Muscle of leg (tissue), 11 donors: Measurements from ENCODE around the gene SPIRE1. TPM values are rescaled to one million over a fixed set of nuclear protein-coding genes. Genes with fewer than 3 reads are reported as not detected.

ENCODE experiments used
- DNase-seq: peaks from one replicate; pipeline ENCODE4 v3.0.0; 2013
- H3K27ac ChIP-seq: one replicate; pipeline ENCODE4 v1.5.1; 2013; ENCODE audit warnings: mild to moderate bottlenecking, low read length, control low read depth
- H3K27me3 ChIP-seq: one replicate; pipeline ENCODE4 v1.6.1; 2013; ENCODE audit warnings: low read length; ENCODE audit not compliant: control insufficient read depth, insufficient read depth
- H3K36me3 ChIP-seq: one replicate; pipeline ENCODE4 v1.6.1; 2013; ENCODE audit warnings: low read length; ENCODE audit not compliant: control insufficient read depth, insufficient read depth
- H3K4me1 ChIP-seq: one replicate; pipeline ENCODE4 v1.6.1; 2013; ENCODE audit warnings: low read length; ENCODE audit not compliant: control insufficient read depth, insufficient read depth
- H3K4me3 ChIP-seq: one replicate; pipeline ENCODE4 v1.5.1; 2013; ENCODE audit warnings: low read length, control low read depth
- H3K9me3 ChIP-seq: replicated peaks from 2 replicates; pipeline ENCODE4 v1.6.1; 2013; ENCODE audit warnings: low read depth, low read length; ENCODE audit not compliant: control insufficient read depth
- WGBS: methylation state at CpG from one replicate; pipeline ENCODE4 v1.1.5; 2013; ENCODE audit warnings: missing lambda C conversion rate; ENCODE audit not compliant: insufficient coverage; 5-methylcytosine and 5-hydroxymethylcytosine counted together
- polyA plus RNA-seq, 8 donors: library from polyadenylated mRNA; unstranded; fragments of 120-200 nt; gene quantifications; one replicate each; pipeline versions ENCODE4 v1.2.1 to v1.2.3, GENCODE V29; 2013; ENCODE audit warnings: inconsistent platforms in 1 of 8, low replicate concordance in 1 of 8; ENCODE audit not compliant: insufficient read length in 8 of 8, insufficient read depth in 1 of 8
- total RNA-seq: library from RNA; stranded (reverse); fragments of 120-200 nt; gene quantifications from one replicate; pipeline ENCODE4 v1.2.4, GENCODE V29; 2013

SPIRE1 gene
- total and polyA plus RNA-seq, 9 donors = 10.3 to 13.9 (median 12.0) TPM

DNA sequence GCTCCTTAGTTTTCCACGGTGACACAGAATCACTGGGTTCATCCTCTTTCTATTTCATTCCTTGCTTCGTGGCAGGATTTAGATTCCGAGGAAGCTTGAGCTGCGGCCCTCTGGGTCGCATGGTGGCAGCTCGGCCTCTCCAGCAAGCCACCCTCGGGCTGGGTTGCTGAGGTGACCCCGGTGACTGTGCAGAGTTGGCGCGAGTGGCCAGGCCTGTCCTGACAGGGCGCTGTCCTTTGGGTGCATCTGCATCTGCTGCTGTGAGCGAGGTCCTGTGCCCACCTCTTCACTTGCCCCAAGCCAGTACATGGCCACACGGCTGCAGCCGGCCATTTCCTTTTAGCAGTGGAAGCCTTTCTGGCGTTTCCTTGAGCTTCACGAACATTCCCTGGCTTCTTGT is 228.4 kb downstream of the SPIRE1 start:
- Histone ChIP-seq H3K27me3 (no peaks in the 10 kb centered on the region), H3K4me3 (no peak overlapping the region), H3K27ac (no peak overlapping the region), H3K36me3 (peaks cover 57% of the 10 kb centered on the region), H3K4me1 (no peaks in the 10 kb centered on the region), H3K9me3 (peaks cover 11% of the 10 kb centered on the region)
- WGBS = 85% methylated on average over 16 of the region's 16 CpGs
- DNase-seq = no peak

DNA sequence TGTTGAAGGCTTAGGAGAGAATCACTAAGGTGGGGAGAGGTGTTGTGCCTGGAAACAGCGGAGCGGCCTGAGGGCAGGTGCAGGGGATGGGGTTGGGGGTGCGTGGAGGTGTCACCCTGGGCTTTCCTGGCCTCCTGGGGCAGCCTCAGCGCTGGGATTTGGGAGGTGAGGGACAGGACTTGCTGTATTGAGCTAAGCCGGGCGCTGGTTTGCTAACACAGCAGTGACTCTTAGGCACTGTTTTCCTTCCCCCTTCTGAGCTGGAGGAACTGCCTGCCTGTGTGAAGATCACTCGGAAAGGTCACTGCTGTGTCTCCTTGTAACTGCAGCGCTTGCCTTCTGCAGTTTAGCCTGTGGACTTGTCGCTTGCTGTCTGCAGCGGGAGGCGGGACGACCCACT is 229.0 kb downstream of the SPIRE1 start:
- 80% methylated on average over 11 of the region's 12 CpGs for WGBS
- no peaks in the 10 kb centered on the region for H3K4me1 ChIP-seq
- no peak overlapping the region for H3K27ac ChIP-seq
- peaks cover 11% of the 10 kb centered on the region for H3K9me3 ChIP-seq
- H3K36me3 ChIP-seq = peaks cover 52% of the 10 kb centered on the region
- no peak overlapping the region for H3K4me3 ChIP-seq
- peak; percentile 25 for DNase-seq
- H3K27me3 ChIP-seq = no peaks in the 10 kb centered on the region

DNA sequence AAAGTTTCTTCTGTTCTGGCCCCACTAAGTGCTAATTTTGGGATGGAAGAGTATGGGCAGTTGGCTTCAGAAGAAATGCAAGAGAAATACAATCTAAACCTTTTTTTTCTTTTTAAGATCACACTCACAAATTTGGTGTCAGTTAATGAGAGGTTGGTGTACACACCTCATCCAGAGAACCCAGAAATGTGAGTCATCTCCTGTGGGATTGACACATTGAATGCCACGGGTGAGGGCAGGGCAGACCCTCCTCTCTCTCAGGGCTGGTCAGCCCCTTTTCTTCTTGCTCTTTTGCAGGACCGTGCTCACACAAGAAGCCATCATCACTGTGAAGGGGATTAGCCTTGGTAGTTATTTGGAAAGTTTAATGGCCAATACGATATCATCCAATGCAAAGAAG is 231.0 kb downstream of the SPIRE1 start:
- Histone ChIP-seq H3K36me3 (peaks cover 44% of the 10 kb centered on the region), H3K4me1 (no peaks in the 10 kb centered on the region), H3K27me3 (no peaks in the 10 kb centered on the region), H3K27ac (no peak overlapping the region), H3K9me3 (peaks cover 11% of the 10 kb centered on the region), H3K4me3 (no peak overlapping the region)
- DNase-seq = no peak
- no CpG with 5 or more reads among the region's 3 CpGs for WGBS

DNA sequence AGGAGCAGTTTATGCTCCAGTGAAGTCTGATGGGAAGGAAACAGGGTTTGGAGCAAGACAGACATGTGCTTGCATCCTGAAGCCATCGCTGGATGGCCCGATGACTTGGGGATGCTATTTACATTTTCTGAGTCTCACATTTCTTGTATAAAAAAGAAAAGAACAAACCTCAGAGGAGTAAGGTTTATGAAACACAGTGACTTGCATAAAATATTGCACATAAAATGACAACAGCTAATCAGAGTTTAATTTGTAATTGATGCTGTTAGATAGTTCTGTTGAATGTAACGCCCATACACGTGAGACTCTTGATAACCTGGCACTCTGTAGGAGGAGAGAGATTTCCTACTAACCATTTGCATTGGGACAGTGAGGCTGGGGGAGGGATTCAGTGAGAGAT is 233.7 kb downstream of the SPIRE1 start:
- DNase-seq = no peak
- no CpG with 5 or more reads among the region's 4 CpGs for WGBS

DNA sequence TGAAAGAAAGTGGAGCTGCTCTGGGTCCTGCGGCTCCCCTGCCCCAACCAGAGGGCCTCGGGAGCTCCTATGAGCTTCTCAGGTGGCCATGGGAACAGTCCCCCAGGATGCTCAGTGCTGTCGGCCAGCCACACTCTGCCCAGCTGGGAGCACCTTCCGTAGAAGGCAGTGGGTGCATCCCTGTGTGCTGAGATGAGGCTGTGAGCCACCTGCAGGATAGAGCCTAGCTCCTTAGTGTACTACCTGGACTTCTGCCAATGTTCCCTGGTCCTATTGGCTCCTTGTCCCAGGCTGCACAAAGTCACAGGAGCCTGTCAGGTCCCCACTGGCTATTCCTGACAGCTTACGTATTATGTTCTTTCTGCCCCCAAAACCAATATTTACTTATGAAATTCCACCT is 234.1 kb downstream of the SPIRE1 start:
- Histone ChIP-seq H3K9me3 (peaks cover 11% of the 10 kb centered on the region), H3K36me3 (peaks cover 27% of the 10 kb centered on the region), H3K4me1 (peaks cover 6% of the 10 kb centered on the region), H3K4me3 (no peak overlapping the region), H3K27me3 (no peaks in the 10 kb centered on the region), H3K27ac (no peak overlapping the region)
- WGBS = 56% methylated on average over 4 of the region's 5 CpGs
- no peak for DNase-seq

More for the DNA sequence above, 233.7 kb downstream of the SPIRE1 start:
- Histone ChIP-seq H3K27me3 (no peaks in the 10 kb centered on the region), H3K4me1 (peaks cover 6% of the 10 kb centered on the region), H3K27ac (no peak overlapping the region), H3K36me3 (peaks cover 31% of the 10 kb centered on the region), H3K9me3 (peaks cover 11% of the 10 kb centered on the region), H3K4me3 (no peak overlapping the region)

DNA sequence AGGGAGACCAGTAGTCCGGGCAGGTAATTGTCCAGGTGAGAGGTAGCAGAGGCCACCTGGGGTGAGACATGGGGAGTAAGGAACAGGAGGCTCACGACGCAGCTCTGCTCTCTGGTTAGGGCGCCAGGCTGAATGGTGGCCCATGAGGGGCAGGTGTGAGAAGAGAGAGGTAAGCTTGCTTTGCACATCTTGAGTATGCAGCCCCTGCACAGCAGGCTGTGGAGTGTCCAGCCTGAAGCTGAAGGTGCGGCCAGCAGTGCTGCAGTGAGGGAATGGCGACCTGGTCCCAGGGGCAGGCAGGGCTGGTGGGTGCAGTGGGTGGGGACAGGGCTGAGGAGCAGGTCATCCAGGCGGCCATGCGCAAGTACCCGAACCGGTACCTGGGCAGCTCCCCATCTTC is 234.5 kb downstream of the SPIRE1 start:
- no peak overlapping the region for H3K4me3 ChIP-seq
- WGBS = 91% methylated on average over 8 of the region's 10 CpGs
- no peak for DNase-seq

DNA sequence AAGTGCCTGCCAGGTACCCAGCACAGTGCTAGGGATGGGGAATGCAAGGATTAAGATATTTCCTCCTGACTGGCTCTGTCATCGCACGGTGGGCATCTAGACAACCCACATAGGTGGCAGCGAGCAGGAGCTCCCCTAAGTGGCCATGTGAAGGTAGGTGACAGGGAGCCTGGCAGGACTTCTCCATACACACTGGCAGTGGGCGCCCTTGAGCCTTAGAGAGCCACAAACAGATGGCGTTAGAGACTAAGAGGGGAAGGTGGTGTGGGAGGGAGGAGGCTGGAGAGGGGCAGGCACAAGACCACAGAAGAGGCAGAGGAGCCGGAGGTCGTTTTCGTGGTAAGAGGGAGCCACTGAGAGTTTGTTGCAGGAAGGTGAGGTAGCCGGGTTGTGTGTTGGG is 235.0 kb downstream of the SPIRE1 start:
- no peak for DNase-seq
- peaks cover 9% of the 10 kb centered on the region for H3K9me3 ChIP-seq
- 78% methylated on average over 6 of the region's 9 CpGs for WGBS
- H3K4me3 ChIP-seq = no peak overlapping the region
- peaks cover 23% of the 10 kb centered on the region for H3K36me3 ChIP-seq
- no peaks in the 10 kb centered on the region for H3K27me3 ChIP-seq
- peaks cover 6% of the 10 kb centered on the region for H3K4me1 ChIP-seq
- no peak overlapping the region for H3K27ac ChIP-seq

More for the DNA sequence above, 234.5 kb downstream of the SPIRE1 start:
- no peak overlapping the region for H3K27ac ChIP-seq
- H3K27me3 ChIP-seq = no peaks in the 10 kb centered on the region
- H3K9me3 ChIP-seq = peaks cover 11% of the 10 kb centered on the region
- peaks cover 6% of the 10 kb centered on the region for H3K4me1 ChIP-seq
- peaks cover 27% of the 10 kb centered on the region for H3K36me3 ChIP-seq

DNA sequence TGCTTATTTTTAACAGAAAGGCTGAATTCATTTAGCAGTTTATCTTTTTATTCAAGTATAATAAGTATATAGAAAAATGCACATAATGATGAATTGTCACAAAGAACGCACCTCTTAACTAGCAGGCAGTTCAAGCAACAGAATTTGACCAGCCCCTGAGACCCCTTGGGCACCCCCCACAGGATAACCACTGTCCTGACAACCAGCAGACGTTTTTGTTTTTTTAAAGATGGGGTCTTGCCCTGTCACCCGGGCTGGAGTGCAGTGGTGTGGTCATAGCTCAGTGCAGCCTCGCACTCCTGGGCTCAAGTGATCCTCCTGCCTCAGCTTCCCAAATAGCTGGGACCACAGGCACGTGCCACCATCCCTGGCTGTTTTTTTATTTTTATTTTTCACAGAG is 236.2 kb downstream of the SPIRE1 start:
- no peak for DNase-seq
- peaks cover 12% of the 10 kb centered on the region for H3K36me3 ChIP-seq
- H3K4me1 ChIP-seq = peaks cover 6% of the 10 kb centered on the region
- peaks cover 2% of the 10 kb centered on the region for H3K9me3 ChIP-seq
- WGBS = 60% methylated on average over 4 of the region's 5 CpGs
- H3K27ac ChIP-seq = no peak overlapping the region
- no peaks in the 10 kb centered on the region for H3K27me3 ChIP-seq
- no peak overlapping the region for H3K4me3 ChIP-seq

DNA sequence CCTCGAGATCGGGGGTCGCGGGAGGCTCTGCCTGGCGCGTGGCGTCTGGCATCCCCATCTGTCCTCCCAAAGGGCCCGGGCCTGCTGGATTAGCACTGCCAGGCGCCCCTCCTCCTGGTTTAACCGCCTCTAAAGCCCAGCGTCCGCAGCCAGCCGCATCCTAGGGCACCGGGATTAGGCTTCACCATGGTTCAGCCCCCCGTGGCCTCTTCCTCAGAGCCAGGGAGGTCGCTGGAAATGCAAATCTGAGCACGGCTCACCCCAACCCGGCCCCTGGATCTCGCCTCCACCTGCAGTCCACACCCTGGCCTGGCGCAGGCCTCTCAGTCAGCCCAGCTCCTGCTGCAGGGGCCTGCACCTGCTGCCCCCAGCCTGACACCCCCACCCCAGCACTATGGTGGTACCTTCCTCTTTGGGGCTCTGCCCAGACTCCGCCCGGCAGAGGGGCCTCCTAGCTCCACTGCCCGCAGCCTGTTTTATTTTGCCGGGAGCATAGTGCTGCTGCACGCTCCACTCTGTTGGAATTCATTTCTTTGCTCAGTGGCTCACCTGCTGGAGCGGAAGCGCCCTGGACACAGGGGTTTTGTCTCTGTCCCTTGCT is 237.0 kb downstream of the SPIRE1 start:
- peaks cover 11% of the 10 kb centered on the region for H3K4me1 ChIP-seq
- H3K27ac ChIP-seq = peak overlapping the region; percentile 59
- DNase-seq = peak; percentile 60
- H3K9me3 ChIP-seq = no peaks in the 10 kb centered on the region
- H3K36me3 ChIP-seq = peaks cover 8% of the 10 kb centered on the region
- 4% methylated on average over 20 of the region's 27 CpGs for WGBS
- no peaks in the 10 kb centered on the region for H3K27me3 ChIP-seq
- peak overlapping the region; percentile 33 for H3K4me3 ChIP-seq

DNA sequence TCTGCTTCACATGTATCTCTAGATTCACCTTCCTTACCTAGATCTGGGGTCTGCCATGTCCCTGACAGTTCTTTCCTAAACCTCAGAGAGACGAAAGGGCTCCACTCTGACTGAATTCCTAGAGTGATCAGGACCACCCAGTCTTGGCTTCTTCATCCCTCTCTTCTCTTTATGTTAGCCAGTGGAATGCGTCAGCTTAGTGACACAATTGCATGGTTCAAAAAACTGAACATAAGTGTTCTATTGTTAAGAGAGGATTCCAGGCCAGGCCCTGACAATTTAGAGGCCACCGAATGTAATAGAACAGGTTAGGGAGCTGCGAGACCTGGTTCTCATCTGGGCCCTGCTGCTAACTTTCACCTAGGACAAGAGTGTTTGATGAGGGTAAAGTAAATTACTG is 240.2 kb downstream of the SPIRE1 start:
- no peak overlapping the region for H3K27ac ChIP-seq
- no peak overlapping the region for H3K4me3 ChIP-seq
- H3K9me3 ChIP-seq = no peaks in the 10 kb centered on the region
- H3K4me1 ChIP-seq = peaks cover 18% of the 10 kb centered on the region
- peaks cover 4% of the 10 kb centered on the region for H3K36me3 ChIP-seq
- H3K27me3 ChIP-seq = no peaks in the 10 kb centered on the region
- DNase-seq = no peak
- 13% methylated on average over 1 of the region's 4 CpGs for WGBS
